Stimulated activated CD4-positive, alpha-beta T cell treated with anti-CD3 and anti-CD28 coated beads, Interleukin-4, amount 100 ng/mL, for 4 hours (primary cell): ENCODE results near the gene AATK.

Experiments used
- DNase-seq, 2 experiments: peaks; one replicate each; pipeline ENCODE4 v3.0.0-alpha.2; 2020

AATK gene

GRCh38 chr17:81142301-81143199 is 23.5 kb downstream of the AATK start:
- DNase-seq, result peak; percentile 36 to 50

GRCh38 chr17:81140695-81141094 is 25.3 kb downstream of the AATK start:
- no peak for DNase-seq

DNA sequence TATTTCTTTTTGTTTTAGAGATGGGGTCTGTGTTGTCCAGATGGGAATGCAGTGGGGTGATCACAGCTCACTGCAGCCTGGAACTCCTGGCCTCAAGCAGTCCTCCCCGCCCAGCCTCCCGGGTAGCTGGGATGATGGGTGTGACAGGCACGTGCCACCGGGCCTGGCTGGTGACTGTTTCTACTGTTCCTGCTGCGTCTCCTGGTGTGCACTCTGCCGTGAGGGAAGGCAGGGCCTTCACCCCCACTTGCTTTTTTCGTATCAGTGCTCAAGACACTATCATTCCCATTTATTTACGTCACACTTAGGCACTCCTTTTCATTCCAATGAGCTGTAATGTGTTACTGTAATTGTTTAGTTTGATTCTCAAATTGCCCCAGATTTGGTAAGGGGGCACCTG is 26.0 kb downstream of the AATK start:
- DNase-seq, result no peak

DNA sequence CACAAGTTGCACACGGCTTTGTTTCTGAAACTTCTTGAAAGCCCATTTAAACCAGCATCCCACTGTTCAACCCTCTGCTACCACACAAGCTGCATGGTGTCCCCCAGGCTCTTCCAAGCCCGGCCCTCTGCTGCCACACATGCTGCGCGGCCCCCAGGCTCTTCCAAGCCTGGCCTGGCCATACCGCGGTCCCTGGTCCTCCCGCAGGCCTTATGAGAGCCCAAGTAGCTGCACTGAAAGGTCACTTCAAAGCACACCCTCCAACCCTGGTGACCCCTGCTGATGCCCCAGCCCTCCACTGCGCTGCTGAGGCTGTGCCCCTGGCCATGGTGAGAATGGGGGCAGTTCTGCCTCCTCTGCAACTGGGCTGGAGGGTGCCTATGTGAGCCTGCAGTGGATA is 26.6 kb downstream of the AATK start:
- DNase-seq, result no peak

DNA sequence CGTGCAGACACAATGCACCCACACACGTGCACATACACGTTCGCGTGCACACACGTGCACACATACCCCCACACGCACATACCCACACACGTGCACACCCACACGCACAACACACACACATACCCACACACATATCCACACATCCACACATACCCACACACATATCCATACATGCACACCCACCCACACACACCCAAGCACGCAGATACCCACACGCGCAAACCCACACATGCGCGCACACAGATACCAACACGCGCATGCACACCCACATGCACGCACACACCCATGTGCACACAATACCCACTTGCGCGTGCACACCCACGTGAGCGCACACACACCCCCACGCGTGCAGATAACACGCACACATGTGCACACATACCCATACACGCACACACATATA is 27.5 kb downstream of the AATK start:
- DNase-seq, result no peak

DNA sequence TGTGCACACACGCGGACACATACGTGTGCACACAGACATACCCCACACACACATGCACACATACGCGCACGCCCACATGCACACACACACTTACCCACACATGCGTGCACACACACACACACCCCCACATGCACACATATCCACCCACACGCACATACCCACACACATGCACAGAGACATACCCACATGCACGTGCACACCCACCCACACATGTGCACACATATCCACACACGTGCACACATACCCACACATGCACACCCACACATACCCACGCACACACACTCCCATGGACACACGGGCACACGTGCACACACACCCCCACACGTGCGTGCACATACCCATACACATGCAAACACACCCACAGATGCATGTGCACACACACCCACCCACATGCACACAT is 27.9 kb downstream of the AATK start:
- DNase-seq, result no peak

DNA sequence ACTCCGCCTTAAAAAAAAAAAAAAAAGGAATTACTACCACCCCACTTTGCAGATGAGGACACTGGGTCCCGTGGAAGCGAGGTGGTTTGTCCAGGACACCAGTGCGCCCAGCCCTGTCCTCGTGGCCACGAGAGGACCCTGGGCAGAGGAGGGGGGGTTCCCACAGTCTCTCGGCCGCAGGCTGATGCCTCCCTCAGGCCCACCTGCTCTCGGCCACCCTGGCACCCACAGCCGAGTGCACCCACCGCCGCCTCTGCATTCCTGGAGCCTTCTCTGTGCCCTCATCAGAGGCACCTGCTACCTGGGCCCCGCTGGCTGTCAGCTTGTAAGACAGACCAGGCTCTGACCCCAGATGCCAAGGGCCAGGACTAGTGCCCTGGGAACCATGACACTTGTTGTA is 28.8 kb downstream of the AATK start:
- DNase-seq, result no peak

DNA sequence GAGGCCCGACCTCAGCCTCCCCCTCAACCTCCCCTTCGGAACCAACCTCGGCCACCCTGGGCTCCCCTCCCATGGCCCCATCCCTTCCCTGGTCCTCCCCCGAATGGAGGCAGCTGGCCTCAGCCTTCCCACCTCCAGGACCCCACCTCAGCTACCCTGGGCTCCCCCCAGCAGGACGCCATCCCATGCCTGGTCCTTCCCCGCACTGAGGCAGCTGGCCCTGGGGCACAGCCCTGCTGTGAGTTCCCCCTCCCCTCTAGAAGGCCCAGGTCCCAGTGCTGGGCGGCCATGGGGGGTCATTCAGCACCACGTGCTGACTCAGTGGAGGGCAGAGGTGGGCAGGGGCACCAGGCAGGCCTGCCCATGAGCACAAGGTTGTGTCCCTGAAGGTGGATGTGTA is 29.7 kb downstream of the AATK start:
- no peak for DNase-seq

- DNase-seq, result no peak
Measured at GRCh38 chr17:81135505-81136278, 30.3 kb downstream of the AATK start.

DNA sequence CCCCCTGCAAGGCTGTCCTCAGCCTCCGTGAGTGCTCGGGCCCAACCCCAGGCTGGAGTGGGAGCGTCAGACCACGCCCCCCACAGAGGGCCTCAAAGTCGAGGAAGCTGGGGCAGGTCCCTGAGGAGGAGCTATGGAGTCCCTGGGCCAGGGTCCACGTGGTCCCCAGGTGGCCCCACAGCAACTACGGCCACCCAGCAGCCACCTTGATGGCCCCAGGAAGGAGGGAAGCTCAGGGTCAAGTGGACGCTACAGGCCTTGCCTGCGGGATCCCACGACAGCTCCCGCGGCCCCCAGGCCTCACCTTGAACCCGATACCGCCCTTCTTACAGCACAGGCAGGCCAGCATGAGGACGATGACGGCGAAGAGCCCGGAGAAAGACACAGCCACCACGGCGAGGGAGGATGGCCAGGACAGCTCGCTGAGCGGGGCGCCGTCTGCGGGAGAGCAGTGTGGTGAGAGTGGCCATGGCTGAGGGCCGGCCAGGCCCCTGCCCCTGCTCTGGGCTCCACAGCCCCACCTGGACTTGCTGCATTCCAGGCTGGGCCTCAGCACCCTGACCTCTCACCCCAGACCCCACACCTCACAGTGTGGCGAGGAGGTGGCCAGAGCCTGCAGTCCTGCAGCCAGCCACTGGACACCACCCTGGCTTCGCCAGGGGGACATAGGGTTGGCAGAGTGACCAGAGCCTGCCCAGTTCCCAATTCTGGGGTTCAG is 31.8 kb downstream of the AATK start:
- no peak for DNase-seq

GRCh38 chr17:81132770-81133723 is 33.0 kb downstream of the AATK start:
- no peak for DNase-seq

DNA sequence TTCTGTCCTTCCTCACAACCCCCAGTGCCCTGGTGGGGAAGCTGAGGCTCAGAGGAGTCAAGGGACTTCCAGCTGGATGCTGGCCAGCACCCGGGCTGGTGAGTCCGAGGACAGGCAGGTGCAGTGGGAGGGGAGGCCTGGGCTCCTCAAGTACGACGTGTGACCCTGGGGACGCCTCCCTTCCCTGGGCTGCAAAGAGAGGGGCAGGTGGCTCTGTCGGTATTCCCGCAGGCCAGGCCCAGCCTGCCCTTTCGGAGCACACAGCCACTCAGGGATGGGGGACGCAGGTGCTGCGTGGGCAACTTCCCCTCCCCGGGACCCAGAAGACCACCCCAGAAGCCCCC is 33.9 kb downstream of the AATK start:
- no peak for DNase-seq

DNA sequence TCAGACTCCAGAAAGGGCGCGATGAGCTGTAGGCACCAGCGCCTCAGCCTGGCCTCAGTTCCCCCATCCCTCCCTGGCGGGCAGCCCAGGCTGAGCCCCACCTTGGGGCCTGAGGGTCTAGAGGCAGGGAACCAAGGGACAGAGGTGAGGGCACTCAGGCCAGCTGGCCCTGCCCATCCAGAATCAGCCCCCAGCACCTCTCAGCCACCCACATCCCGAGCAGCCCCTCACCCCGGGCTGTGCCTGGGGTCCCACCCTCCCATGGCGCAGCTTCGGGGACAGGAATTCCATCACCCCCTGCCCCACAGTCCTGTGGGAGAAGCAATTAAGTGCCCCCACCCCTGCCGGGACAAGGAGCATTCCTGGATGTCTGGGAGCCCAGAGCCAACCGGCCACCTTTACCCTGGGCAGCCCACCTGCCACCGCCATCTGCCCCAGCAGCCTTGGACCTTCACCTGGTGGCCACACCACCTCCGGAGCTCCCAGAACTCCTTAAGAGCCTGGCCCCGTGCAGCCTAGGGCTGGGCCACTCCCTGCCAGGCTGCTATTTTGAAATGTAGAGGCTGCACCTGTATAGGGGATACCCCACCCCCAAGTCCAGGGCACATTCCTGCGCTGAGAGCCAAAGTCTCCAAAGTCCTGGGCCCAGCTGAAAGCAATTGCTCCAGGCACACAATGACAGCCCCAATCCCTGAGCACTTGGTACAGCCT is 34.4 kb downstream of the AATK start:
- DNase-seq, result no peak

DNA sequence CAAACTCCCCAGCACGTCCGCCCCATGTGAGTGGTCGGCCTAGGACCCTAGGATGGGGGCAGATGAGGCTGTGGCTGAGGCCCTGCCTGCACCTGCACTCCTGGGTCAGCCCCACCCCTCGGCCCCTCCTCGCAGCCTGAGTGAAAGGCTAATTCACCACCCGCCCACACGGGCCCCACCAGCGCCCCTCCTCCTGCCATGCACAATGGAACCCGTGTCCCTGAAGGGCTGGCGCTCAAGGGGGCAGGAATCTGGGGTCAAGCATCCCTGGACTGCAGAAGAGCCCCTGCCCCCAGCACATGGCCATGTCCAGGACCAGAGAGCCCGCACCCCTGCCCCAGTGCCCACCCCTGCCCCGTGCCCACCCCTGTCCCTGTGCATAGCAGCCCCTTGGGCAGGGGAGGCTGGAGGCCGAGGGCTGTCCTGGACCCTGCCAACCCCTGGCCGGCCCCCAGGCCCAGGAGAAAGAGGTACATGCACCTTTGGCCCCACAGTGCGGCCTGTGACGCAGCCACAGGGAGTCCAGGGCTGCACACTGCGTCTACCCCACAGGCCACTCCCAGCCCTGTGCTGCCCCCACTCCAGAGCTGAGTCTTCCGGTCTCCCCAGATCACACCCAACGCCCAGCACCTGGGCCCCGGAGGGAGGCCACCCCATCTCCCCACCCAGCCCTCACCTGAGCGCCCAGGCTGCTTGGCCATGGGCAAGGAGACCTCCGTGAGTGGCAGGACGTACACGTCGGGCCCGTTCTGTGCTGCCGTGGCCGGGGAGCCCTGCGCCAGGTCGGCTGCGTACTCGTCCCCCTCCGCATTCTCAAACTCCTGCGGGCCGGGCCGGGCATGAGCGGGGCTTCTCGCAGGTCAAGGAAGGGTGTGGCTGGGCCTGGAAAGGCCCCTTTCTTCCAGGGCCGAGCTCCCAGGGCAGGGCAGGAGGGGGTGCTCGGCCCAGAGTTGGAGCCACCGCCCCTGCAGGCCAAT is 35.3 kb downstream of the AATK start:
- DNase-seq, result no peak

DNA sequence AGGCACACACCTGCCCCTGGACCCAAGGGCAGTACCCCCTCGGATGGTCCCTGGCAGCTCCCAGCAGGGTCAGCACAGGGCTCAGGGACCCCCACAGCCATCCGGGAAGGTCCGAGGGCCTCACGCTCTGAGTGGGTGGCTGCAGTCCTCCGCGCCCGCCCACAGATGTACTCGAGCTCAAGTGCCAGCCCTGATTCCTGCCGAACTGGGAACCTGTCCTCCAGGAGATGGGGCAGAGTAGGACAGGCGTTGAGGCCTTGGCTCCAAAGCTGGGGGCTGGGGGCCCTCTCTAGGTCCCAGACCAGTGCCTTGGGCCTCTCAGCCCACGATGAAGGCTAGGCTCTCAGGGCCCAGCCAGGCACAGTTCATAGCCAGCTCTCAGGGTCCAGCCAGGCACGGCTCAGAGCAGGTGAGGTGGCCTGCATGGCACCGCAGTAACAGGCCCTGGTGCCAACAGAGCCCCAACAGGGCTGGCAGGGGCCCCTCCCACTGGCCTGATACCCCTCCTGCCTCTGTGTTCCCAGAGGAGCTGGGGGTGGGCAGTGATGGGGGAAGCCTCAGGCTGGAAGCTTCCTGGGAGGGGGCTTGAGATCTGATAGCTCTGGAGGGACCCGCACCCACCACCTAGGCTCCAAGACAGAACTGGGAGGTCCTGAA is 36.2 kb downstream of the AATK start:
- DNase-seq, result no peak

DNA sequence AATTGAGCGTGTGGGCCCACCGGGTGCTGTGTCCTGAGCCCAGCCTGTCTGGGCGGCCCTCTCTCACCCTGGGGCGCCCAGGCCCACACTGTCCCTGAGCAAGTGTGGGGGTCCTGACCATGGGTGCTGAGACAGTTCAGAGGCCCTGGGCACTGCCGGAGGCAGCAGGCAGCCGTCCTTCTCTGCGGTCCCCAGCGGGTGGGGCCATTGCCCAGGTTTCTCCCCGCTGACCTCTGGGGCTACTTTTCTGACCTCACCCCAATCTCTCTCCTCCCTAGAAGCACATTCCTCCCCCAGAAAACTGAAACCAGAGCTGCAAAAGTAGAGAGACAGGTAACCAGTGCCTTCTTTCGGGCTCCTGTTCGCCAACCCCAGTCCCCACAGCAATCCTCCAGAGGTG is 36.7 kb downstream of the AATK start:
- no peak for DNase-seq

DNA sequence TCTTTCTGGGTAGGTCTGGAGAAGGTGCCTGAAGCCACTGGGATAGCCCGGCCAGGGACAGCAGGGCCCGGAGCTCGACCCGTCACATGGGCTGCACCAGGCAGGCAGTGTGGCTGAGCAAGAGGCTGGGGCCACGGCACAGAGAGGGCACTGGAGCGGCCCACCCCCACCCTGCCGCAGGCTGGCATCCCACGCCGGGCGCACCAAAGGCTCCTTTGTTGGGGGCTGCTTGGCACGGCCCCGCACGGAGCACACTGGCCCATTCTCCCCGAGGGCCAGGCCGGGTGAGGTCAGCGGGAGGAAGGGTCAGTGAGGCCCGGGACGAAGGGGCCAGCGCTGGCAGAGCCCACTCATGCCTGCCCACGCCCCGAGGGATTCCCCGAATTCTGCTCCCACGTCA is 37.2 kb downstream of the AATK start:
- DNase-seq, result no peak

DNA sequence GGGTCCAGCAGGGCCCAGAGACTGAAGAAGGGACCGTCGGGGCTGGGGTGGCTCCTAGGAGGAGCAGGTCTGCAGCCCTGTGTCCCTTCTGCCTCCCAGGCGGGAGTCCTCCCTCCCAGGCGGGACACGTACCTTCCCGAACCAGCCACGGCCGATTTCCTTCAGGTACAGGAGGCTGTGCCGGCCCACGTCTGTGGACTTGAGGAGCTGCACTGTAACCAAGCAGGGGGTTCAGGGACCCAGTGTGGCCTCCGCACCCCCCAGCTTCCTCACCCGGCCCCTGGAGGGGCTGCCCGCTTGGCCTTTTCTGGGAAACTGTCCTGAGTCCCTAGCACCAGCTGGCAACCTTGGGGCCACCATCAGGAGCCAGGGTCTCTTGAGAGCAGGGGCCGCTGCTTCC is 37.7 kb downstream of the AATK start:
- DNase-seq, result no peak

DNA sequence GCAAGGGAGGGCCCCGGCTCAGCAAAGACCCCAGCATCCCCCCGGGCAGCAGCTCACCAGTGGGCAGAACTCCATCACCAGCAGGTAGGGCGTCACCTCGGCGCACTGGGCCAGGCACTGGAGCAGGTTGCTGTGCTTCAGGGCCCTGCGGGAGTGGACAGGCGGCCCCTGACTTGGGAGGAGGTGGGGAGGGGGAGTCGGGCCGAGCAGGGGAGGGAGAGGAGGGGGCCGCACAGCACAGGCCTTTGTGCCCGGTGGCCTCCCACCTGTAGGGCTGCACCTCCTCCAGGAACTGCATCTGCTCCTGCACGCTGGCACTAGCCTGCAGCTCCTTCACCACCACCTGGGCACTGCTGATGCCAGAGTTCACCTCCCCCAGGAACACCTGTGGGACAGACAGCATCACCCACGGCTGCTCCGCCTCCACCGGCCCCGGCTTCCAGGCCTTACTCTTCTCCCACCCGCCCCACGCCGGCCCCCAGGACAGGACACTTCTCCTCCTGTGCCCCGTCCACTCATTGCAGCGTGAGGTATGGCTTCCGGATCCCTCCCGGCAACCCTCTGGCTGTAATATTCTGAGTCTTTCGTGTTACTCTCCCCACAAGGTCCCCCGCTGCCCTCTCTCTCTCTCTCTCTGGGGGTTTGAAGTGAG is 38.4 kb downstream of the AATK start:
- DNase-seq, result no peak

GRCh38 chr17:81127133-81127455 is 38.9 kb downstream of the AATK start:
- no peak for DNase-seq
